Measurements from ENCODE around the gene OR1J4. TPM values are rescaled to one million over a fixed set of nuclear protein-coding genes. Genes with fewer than 3 reads are reported as not detected.

OR1J4 gene
- polyA plus RNA-seq, 1 donor from 2014 or later = not detected

GRCh38 chr9:122475717-122476116 lies 43.2 kb upstream of the OR1J4 start:
- no peak overlapping the region for H2AFZ ChIP-seq (ENCODE audit: low read depth, low read length)
- H3K27ac ChIP-seq (ENCODE audit: low read length) = no peak overlapping the region
- no peaks in the 10 kb centered on the region for H4K20me1 ChIP-seq (ENCODE audit: insufficient read depth)
- H3K9ac ChIP-seq (ENCODE audit: low read length) = no peak overlapping the region
- H3K4me3 ChIP-seq (ENCODE audit: low read length) = no peak overlapping the region
- no peaks in the 10 kb centered on the region for H3K9me2 ChIP-seq (ENCODE audit: insufficient read depth, low read length)
- H3K9me3 ChIP-seq (ENCODE audit: low read length) = no peaks in the 10 kb centered on the region
- no peaks in the 10 kb centered on the region for H3F3A ChIP-seq (ENCODE audit: insufficient read depth, low read length, poor library complexity, severe bottlenecking)
- H3K36me3 ChIP-seq (ENCODE audit: insufficient read depth, low read length) = no peaks in the 10 kb centered on the region
- H3K79me2 ChIP-seq (replicated peaks; ENCODE audit: insufficient read depth, low read length) = no peaks in the 10 kb centered on the region
- peaks cover 7% of the 10 kb centered on the region for H3K27me3 ChIP-seq (ENCODE audit: insufficient read depth, low read depth, low read length)
- TF ChIP-seq MXI1 (conservative IDR thresholded peaks at IDR 0.05; ENCODE audit: poor library complexity, severe bottlenecking) = no peak
- no peak for TF ChIP-seq EP300 (conservative IDR thresholded peaks at IDR 0.05; ENCODE audit: poor library complexity, severe bottlenecking)
- TF ChIP-seq REST (IDR thresholded peaks at IDR 0.05; ENCODE audit: borderline replicate concordance) = no peak
- no peak for TF ChIP-seq CTCF (IDR thresholded peaks at IDR 0.05; ENCODE audit: poor library complexity, severe bottlenecking)
- TF ChIP-seq RAD21 (conservative IDR thresholded peaks at IDR 0.05) = no peak
- no peak for TF ChIP-seq SMC3 (conservative IDR thresholded peaks at IDR 0.05; ENCODE audit: poor library complexity)
- TF ChIP-seq EZH2 (IDR thresholded peaks at IDR 0.05; ENCODE audit: borderline replicate concordance, insufficient read depth, low read length, poor library complexity, severe bottlenecking) = no peak
- TF ChIP-seq POLR2AphosphoS5 (IDR thresholded peaks at IDR 0.05) = no peak
- no peak overlapping the region for H3K4me2 ChIP-seq (ENCODE audit: low read length)

- no peak for TF ChIP-seq RAD21 (conservative IDR thresholded peaks at IDR 0.05)
- no peak for TF ChIP-seq SMC3 (conservative IDR thresholded peaks at IDR 0.05; ENCODE audit: poor library complexity)
- no peak for TF ChIP-seq MXI1 (conservative IDR thresholded peaks at IDR 0.05; ENCODE audit: poor library complexity, severe bottlenecking)
- TF ChIP-seq EP300 (conservative IDR thresholded peaks at IDR 0.05; ENCODE audit: poor library complexity, severe bottlenecking) = no peak
- no peak for TF ChIP-seq CTCF (IDR thresholded peaks at IDR 0.05; ENCODE audit: poor library complexity, severe bottlenecking)
- TF ChIP-seq POLR2AphosphoS5 (IDR thresholded peaks at IDR 0.05) = no peak
- TF ChIP-seq TAF1 (IDR thresholded peaks at IDR 0.05; ENCODE audit: low read depth) = no peak
- no peak for TF ChIP-seq REST (IDR thresholded peaks at IDR 0.05; ENCODE audit: borderline replicate concordance)
- no peak for TF ChIP-seq EZH2 (IDR thresholded peaks at IDR 0.05; ENCODE audit: borderline replicate concordance, insufficient read depth, low read length, poor library complexity, severe bottlenecking)
- H3K27ac ChIP-seq (ENCODE audit: low read length) = no peak overlapping the region
- no peaks in the 10 kb centered on the region for H3K9me2 ChIP-seq (ENCODE audit: insufficient read depth, low read length)
Measured at GRCh38 chr9:122477346-122477745, 41.6 kb upstream of the OR1J4 start.

More at GRCh38 chr9:122477346-122477745, 41.6 kb upstream of the OR1J4 start:
- Histone ChIP-seq H3K79me2 (replicated peaks; ENCODE audit: insufficient read depth, low read length) (no peaks in the 10 kb centered on the region), H3K4me3 (ENCODE audit: low read length) (no peak overlapping the region), H3K36me3 (ENCODE audit: insufficient read depth, low read length) (no peaks in the 10 kb centered on the region), H4K20me1 (ENCODE audit: insufficient read depth) (no peaks in the 10 kb centered on the region), H3K9me3 (ENCODE audit: low read length) (no peaks in the 10 kb centered on the region), H3K9ac (ENCODE audit: low read length) (no peak overlapping the region), H3K4me2 (ENCODE audit: low read length) (no peak overlapping the region), H3K27me3 (ENCODE audit: insufficient read depth, low read depth, low read length) (peaks cover 7% of the 10 kb centered on the region), H3F3A (ENCODE audit: insufficient read depth, low read length, poor library complexity, severe bottlenecking) (no peaks in the 10 kb centered on the region), H2AFZ (ENCODE audit: low read depth, low read length) (no peak overlapping the region)

All from neural cell (in vitro differentiated cells).